GM13977 (cell line): ENCODE measurements around the gene MAP3K6.

Source experiments
- DNase-seq: peaks from one replicate; pipeline ENCODE4 v3.0.0; 2012; ENCODE audit warnings: low spot score
- in situ Hi-C: fragments of 300-500 bp; cut with MboI; formaldehyde crosslinking; loops from one replicate; pipeline ENCODE4 v1.12.0; 2022; ENCODE audit warnings: low sequenced_read_pairs, low pct_unique_long_range_greater_than_20kb, mixed read lengths, inconsistent platforms; ENCODE audit not compliant: unreplicated experiment
- TF ChIP-seq, protein P1 (sequence below): IDR thresholded peaks from 2 replicates; pipeline ENCODE4 v1.5.1; 2012; ENCODE audit warnings: mild to moderate bottlenecking, control low read depth; ENCODE audit not compliant: insufficient read depth; ENCODE audit errors: extremely low read depth, missing control alignments

The MAP3K6 gene

GRCh38 chr1:27366411-27367159 lies at the start of gene MAP3K6:
Gene MAP3K6 (minus strand): TSS chr1:27366961. CDS start chr1:27366597, 364 bp downstream.
- in situ Hi-C loops: no loop called here
- TF ChIP-seq, protein P1, sequence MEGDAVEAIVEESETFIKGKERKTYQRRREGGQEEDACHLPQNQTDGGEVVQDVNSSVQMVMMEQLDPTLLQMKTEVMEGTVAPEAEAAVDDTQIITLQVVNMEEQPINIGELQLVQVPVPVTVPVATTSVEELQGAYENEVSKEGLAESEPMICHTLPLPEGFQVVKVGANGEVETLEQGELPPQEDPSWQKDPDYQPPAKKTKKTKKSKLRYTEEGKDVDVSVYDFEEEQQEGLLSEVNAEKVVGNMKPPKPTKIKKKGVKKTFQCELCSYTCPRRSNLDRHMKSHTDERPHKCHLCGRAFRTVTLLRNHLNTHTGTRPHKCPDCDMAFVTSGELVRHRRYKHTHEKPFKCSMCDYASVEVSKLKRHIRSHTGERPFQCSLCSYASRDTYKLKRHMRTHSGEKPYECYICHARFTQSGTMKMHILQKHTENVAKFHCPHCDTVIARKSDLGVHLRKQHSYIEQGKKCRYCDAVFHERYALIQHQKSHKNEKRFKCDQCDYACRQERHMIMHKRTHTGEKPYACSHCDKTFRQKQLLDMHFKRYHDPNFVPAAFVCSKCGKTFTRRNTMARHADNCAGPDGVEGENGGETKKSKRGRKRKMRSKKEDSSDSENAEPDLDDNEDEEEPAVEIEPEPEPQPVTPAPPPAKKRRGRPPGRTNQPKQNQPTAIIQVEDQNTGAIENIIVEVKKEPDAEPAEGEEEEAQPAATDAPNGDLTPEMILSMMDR: peak; percentile 67
- peak; percentile 78 for DNase-seq

DNA sequence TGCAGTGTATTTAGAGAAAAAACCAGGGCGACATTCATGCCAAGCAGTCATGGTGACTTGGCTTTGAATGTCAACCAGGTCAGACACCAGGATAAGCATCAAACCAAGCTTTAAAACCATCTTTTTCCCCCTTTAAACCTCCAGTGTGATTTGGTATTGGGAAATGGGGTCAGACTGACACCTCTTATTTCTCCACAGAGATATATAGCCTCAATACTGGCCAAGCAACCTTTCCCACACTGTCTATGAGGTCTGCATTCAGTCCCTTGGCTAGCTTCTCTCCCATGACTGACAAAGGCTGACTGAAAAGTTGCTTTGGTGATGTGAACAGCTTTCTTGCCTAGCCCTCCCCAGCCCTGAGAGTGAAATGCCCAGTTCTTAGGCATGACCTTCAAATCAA lies 47.3 kb upstream of the MAP3K6 start:
- DNase-seq: no peak
- TF ChIP-seq, protein P1: no peak
- in situ Hi-C loops: no loop called here

DNA sequence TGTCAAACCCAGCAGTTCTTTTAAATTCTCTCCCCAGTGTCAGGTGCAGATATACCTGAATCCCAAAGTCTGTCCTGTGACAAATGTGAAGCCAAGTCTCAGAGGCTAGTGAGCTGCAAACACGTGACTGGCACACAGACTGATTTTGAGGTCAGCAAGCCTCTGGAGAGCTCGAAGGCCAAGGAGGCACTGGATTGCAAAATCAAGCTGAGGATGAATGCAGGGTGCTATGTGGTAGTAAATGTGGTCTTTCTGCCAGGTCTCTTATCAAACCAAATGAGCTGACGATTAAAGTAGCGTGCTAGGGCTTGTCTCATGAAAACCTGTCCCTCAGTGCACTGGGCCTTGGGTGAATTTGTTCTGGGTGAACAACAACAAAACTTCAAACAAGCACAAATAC lies 46.2 kb upstream of the MAP3K6 start:
- in situ Hi-C loops: no loop called here
- DNase-seq: no peak

DNA sequence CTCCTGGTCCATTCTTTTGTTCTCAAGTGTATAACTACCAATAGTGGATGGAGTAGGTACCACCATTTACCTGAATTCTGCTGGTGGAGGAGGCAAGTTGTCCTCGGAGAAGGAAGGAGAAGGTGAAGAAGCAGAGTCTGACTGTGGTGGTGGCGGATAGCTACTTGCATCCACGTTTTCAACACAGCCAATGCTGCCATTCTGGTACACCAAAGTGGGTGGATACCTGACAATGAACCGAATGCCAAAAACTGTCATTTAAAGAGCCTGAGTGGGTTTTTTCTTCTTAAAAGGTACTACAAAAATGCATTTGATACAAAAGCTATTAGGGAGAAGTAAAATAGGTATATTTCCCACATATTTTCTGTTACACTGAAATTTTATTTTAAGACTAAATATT lies 45.7 kb upstream of the MAP3K6 start:
- in situ Hi-C loops: no loop called here
- TF ChIP-seq, protein P1: no peak

More for the DNA sequence above, 46.2 kb upstream of the MAP3K6 start:
- TF ChIP-seq, protein P1: no peak

DNA sequence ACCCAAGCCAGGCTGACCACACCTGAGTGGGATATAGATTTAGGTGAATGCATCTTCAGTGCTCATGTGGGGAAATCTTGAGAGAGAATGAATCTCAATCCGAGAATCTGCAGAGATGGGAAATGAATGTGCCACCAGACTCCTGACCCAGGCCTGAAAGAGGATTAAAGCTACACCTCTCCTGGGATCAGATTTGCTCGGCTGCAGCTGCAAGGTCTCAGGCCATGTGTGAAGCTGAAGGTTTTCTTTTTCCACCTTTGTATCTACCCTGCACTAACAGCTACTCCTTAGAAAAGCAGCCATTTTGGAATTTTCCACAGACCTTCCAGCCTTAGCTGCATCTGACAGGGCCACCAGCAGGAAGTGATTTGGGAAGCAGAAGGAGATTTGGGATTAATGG lies 43.9 kb upstream of the MAP3K6 start:
- in situ Hi-C loops: no loop called here
- no peak for DNase-seq
- TF ChIP-seq, protein P1: no peak

More for the DNA sequence above, 45.7 kb upstream of the MAP3K6 start:
- no peak for DNase-seq

DNA sequence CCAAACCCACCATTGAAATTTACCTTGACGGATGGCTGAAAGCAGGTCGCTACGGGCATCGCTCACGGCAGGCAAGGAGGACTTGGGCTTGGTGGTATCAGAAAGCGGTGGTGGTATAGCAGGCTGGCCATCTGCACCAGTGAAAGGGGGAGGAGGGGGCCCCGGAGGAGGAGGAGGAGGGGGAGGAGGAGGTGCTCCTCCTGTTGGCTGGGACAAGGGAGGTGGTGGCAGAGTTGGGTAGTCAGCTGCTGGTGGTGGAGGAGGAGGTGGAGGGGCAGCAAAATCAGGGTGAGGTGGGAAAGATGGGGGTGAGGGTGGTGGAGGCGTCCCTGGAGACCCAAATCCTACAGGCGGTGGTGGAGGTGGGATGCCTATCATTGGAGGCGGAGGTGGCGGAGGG lies 42.9 kb upstream of the MAP3K6 start:
- in situ Hi-C loops: no loop called here
- no peak for DNase-seq

More for the DNA sequence above, 42.9 kb upstream of the MAP3K6 start:
- TF ChIP-seq, protein P1: no peak
